H9 (cell line): ENCODE results near the gene ATP5PO. TPM values are rescaled to one million over a fixed set of nuclear protein-coding genes. Genes with fewer than 3 reads are reported as not detected.
A peak's percentile ranks its signal among the peaks of the same experiment; 100 is the strongest.

Experiments
- DNase-seq: peaks from one replicate; pipeline ENCODE4 v3.0.0-alpha.2; 2017
- H2AFZ ChIP-seq: one replicate; pipeline ENCODE4 v1.6.1; 2013; ENCODE audit warnings: mild to moderate bottlenecking, low read length, control low read depth, moderate library complexity
- H2AK5ac ChIP-seq: 2 replicates; pipeline ENCODE4 v1.6.1; 2013; ENCODE audit warnings: low read length, control low read depth, mixed read lengths; ENCODE audit not compliant: insufficient read length
- H2BK120ac ChIP-seq: one replicate; pipeline ENCODE4 v1.6.1; 2013; ENCODE audit warnings: low read depth, mild to moderate bottlenecking, low read length, control low read depth, inconsistent platforms; ENCODE audit not compliant: poor library complexity, severe bottlenecking
- H2BK12ac ChIP-seq: 2 replicates; pipeline ENCODE4 v1.6.1; 2013; ENCODE audit warnings: low read length, control low read depth, mixed read lengths, low read depth; ENCODE audit not compliant: insufficient read length
- H2BK15ac ChIP-seq: 2 replicates; pipeline ENCODE4 v1.6.1; 2013; ENCODE audit warnings: low read depth, low read length, control low read depth
- H2BK20ac ChIP-seq: one replicate; pipeline ENCODE4 v1.6.1; 2013; ENCODE audit warnings: low read depth, mild to moderate bottlenecking, low read length, control low read depth, inconsistent platforms; ENCODE audit not compliant: poor library complexity, severe bottlenecking
- H2BK5ac ChIP-seq: 2 replicates; pipeline ENCODE4 v1.6.1; 2013; ENCODE audit warnings: low read length, control low read depth, mixed read lengths; ENCODE audit not compliant: insufficient read length
- H3K14ac ChIP-seq: 2 replicates; pipeline ENCODE4 v1.6.1; 2013; ENCODE audit warnings: low read length, control low read depth; ENCODE audit not compliant: insufficient read depth
- H3K18ac ChIP-seq: 2 replicates; pipeline ENCODE4 v1.6.1; 2013; ENCODE audit warnings: low read depth, mild to moderate bottlenecking, mixed read lengths, low read length, control low read depth; ENCODE audit not compliant: insufficient read length
- H3K23ac ChIP-seq: 2 replicates; pipeline ENCODE4 v1.6.1; 2013; ENCODE audit warnings: low read length, control low read depth, mixed read lengths, low read depth; ENCODE audit not compliant: insufficient read length
- H3K23me2 ChIP-seq: 2 replicates; pipeline ENCODE4 v1.6.1; 2013; ENCODE audit warnings: low read depth, mild to moderate bottlenecking, mixed read lengths, low read length, control low read depth; ENCODE audit not compliant: insufficient read length, poor library complexity, severe bottlenecking
- H3K27ac ChIP-seq: 2 replicates; pipeline ENCODE4 v1.5.1; 2013; ENCODE audit warnings: low read length, control low read depth, mixed read lengths, low read depth; ENCODE audit not compliant: insufficient read length
- H3K27me3 ChIP-seq: 2 replicates; pipeline ENCODE4 v1.6.1; 2013; ENCODE audit warnings: low read length, control low read depth, inconsistent platforms; ENCODE audit not compliant: insufficient read depth
- H3K4ac ChIP-seq: 2 replicates; pipeline ENCODE4 v1.6.1; 2013; ENCODE audit warnings: low read depth, mild to moderate bottlenecking, control low read depth, inconsistent platforms, low read length, moderate library complexity
- H3K4me1 ChIP-seq: 2 replicates; pipeline ENCODE4 v1.6.1; 2013; ENCODE audit warnings: low read length, control low read depth, inconsistent platforms; ENCODE audit not compliant: insufficient read depth
- H3K4me2 ChIP-seq: 2 replicates; pipeline ENCODE4 v1.6.1; 2013; ENCODE audit warnings: low read length, control low read depth, mixed read lengths; ENCODE audit not compliant: insufficient read length, insufficient read depth
- H3K56ac ChIP-seq: 2 replicates; pipeline ENCODE4 v1.6.1; 2013; ENCODE audit warnings: low read depth, mild to moderate bottlenecking, mixed read lengths, low read length, control low read depth; ENCODE audit not compliant: insufficient read length
- H3K79me1 ChIP-seq: 2 replicates; pipeline ENCODE4 v1.6.1; 2013; ENCODE audit warnings: low read depth, mild to moderate bottlenecking, moderate library complexity, low read length, control low read depth, inconsistent platforms; ENCODE audit not compliant: insufficient read depth, poor library complexity, severe bottlenecking
- H3K79me2 ChIP-seq: 2 replicates; pipeline ENCODE4 v1.6.1; 2013; ENCODE audit warnings: low read length, control low read depth, inconsistent platforms; ENCODE audit not compliant: insufficient read depth
- H3K9ac ChIP-seq: 2 replicates; pipeline ENCODE4 v1.6.1; 2013; ENCODE audit warnings: low read length, control low read depth, mixed read lengths; ENCODE audit not compliant: insufficient read length; ENCODE audit errors: extremely low read depth
- H3K9me3 ChIP-seq: one replicate; pipeline ENCODE4 v1.6.1; 2013; ENCODE audit warnings: low read depth, low read length, inconsistent platforms; ENCODE audit not compliant: control insufficient read depth
- H3T11ph ChIP-seq: one replicate; pipeline ENCODE4 v1.6.1; 2013; ENCODE audit warnings: mild to moderate bottlenecking, low read length, control low read depth, inconsistent platforms
- H4K20me1 ChIP-seq: one replicate; pipeline ENCODE4 v1.6.1; 2013; ENCODE audit not compliant: control insufficient read depth, insufficient read length, insufficient read depth
- H4K5ac ChIP-seq: 2 replicates; pipeline ENCODE4 v1.6.1; 2013; ENCODE audit warnings: low read depth, mild to moderate bottlenecking, mixed read lengths, low read length, control low read depth; ENCODE audit not compliant: insufficient read length
- H4K8ac ChIP-seq: replicated peaks from 2 replicates; pipeline ENCODE4 v1.6.1; 2013; ENCODE audit warnings: low read length, control low read depth, mixed read lengths, low read depth; ENCODE audit not compliant: insufficient read length
- H4K91ac ChIP-seq: 2 replicates; pipeline ENCODE4 v1.6.1; 2013; ENCODE audit warnings: low read depth, mild to moderate bottlenecking, moderate library complexity, mixed read lengths, low read length, control low read depth; ENCODE audit not compliant: insufficient read length
- H3K27ac Mint-ChIP-seq, 3 experiments: 2 replicates in 2 of 3; 3 replicates in 1 of 3; pipeline ENCODE4 v1.8.0; 2020 to 2021; ENCODE audit warnings: mixed read lengths in 3 of 3, mild to moderate bottlenecking in 1 of 3, moderate library complexity in 1 of 3
- H3K27me3 Mint-ChIP-seq: 2 replicates; pipeline ENCODE4 v1.8.0; 2021; ENCODE audit warnings: low read depth, mild to moderate bottlenecking, moderate library complexity, mixed read lengths
- H3K36me3 Mint-ChIP-seq, 3 experiments: 2 replicates in 2 of 3; 3 replicates in 1 of 3; pipeline ENCODE4 v1.8.0; 2020 to 2021; ENCODE audit warnings: low read depth in 3 of 3, mixed read lengths in 3 of 3; ENCODE audit not compliant: insufficient read depth in 1 of 3
- H3K4me1 Mint-ChIP-seq, 2 experiments: 2 replicates each; pipeline ENCODE4 v1.8.0; 2020; ENCODE audit warnings: mixed read lengths in 2 of 2
- H3K4me3 Mint-ChIP-seq, 2 experiments: 2 replicates in 1 of 2; 3 replicates in 1 of 2; pipeline ENCODE4 v1.8.0; 2020 to 2021; ENCODE audit warnings: mild to moderate bottlenecking in 2 of 2, mixed read lengths in 2 of 2, moderate library complexity in 1 of 2
- H3K9me3 Mint-ChIP-seq, 2 experiments: 2 replicates in 1 of 2; 3 replicates in 1 of 2; pipeline ENCODE4 v1.8.0; 2020; ENCODE audit warnings: mild to moderate bottlenecking in 2 of 2, mixed read lengths in 2 of 2, moderate library complexity in 1 of 2
- CTCF ChIP-seq: fragments of 200-600 bp; sonication (generic); conservative IDR thresholded peaks from 3 replicates; pipeline ENCODE4 v1.8.0; 2021; ENCODE audit warnings: antibody characterized with exemption, mild to moderate bottlenecking
- WGBS: extraction: QIAGEN DNeasy Blood & Tissue Kit; methylation state at CpG from one replicate; pipeline ENCODE4 v1.1.7; 2013; ENCODE audit warnings: missing lambda C conversion rate, low lambda C conversion rate, mixed read lengths; ENCODE audit not compliant: insufficient read length; ENCODE audit errors: extremely low coverage; 5-methylcytosine and 5-hydroxymethylcytosine counted together
- total RNA-seq: library from RNA; stranded (reverse); gene quantifications from 2 replicates; pipeline ENCODE4 v1.2.1, GENCODE V29; 2021

The ATP5PO gene
- total RNA-seq, 1 experiment from 2014 or later, result 275 TPM

GRCh38 chr21:33878824-33879223 lies 36.8 kb downstream of the ATP5PO start:
- Histone ChIP-seq H2BK20ac (no peak overlapping the region), H3K56ac (no peak overlapping the region), H3K18ac (no peak overlapping the region), H3K27me3 (no peaks in the 10 kb centered on the region), H3K23ac (no peak overlapping the region), H2BK120ac (no peak overlapping the region), H3T11ph (no peak overlapping the region), H3K9ac (no peak overlapping the region), H3K23me2 (no peaks in the 10 kb centered on the region), H2BK12ac (no peak overlapping the region), H3K14ac (no peak overlapping the region), H3K27ac (no peak overlapping the region), H4K91ac (no peak overlapping the region), H4K8ac (no peak overlapping the region), H3K9me3 (no peaks in the 10 kb centered on the region), H4K5ac (no peak overlapping the region), H4K20me1 (no peaks in the 10 kb centered on the region), H2AK5ac (no peak overlapping the region), H3K4ac (no peak overlapping the region), H3K79me2 (no peaks in the 10 kb centered on the region), H3K4me1 (no peaks in the 10 kb centered on the region), H2BK5ac (no peak overlapping the region), H2AFZ (no peak overlapping the region), H3K79me1 (no peaks in the 10 kb centered on the region), H2BK15ac (no peak overlapping the region), H3K4me2 (no peak overlapping the region)
- peaks cover 2% of the 10 kb centered on the region; the same call in 1 of the 2 replicates for H3K27me3 Mint-ChIP-seq
- no peaks in the 10 kb centered on the region for H3K36me3 Mint-ChIP-seq
- H3K9me3 Mint-ChIP-seq, result no peaks in the 10 kb centered on the region
- no CpG with 5 or more reads among the region's 6 CpGs for WGBS
- peak overlapping the region in 1 of 3 experiments; percentile 60; a peak in 1 of 7 replicates for H3K27ac Mint-ChIP-seq
- no peak for TF ChIP-seq CTCF
- H3K4me1 Mint-ChIP-seq, result no peaks in the 10 kb centered on the region; a peak in 1 of 4 replicates
- H3K4me3 Mint-ChIP-seq, result no peak overlapping the region
- DNase-seq, result no peak
